Stimulated activated CD8-positive, alpha-beta memory T cell treated with anti-CD3 and anti-CD28 coated beads, Interleukin-4, amount 100 ng/mL, for 4 hours (primary cell): ENCODE results near the gene PRKN.

ENCODE experiments used
- DNase-seq, 2 donors: peaks; one replicate each; pipeline ENCODE4 v3.0.0-alpha.2; 2020; ENCODE audit warnings: low read depth in 2 of 2, low spot score in 1 of 2

The PRKN gene

GRCh38 chr6:162200945-162201690, 526.4 kb downstream of the PRKN start:
- DNase-seq = no peak

GRCh38 chr6:162200041-162200440, 527.5 kb downstream of the PRKN start:
- no peak for DNase-seq

GRCh38 chr6:162198925-162199324, 528.6 kb downstream of the PRKN start:
- DNase-seq = no peak

- no peak for DNase-seq
These were observed 529.5 kb downstream of the PRKN start for GRCh38 chr6:162198076-162198475.

GRCh38 chr6:162195441-162195840, 532.1 kb downstream of the PRKN start:
- DNase-seq = no peak

GRCh38 chr6:162190981-162191380, 536.6 kb downstream of the PRKN start:
- no peak for DNase-seq

- no peak for DNase-seq
These were observed 540.2 kb downstream of the PRKN start for GRCh38 chr6:162187168-162187935.

GRCh38 chr6:162184465-162184864, 543.1 kb downstream of the PRKN start:
- no peak for DNase-seq

GRCh38 chr6:162181741-162182401, 545.7 kb downstream of the PRKN start:
- DNase-seq = no peak

GRCh38 chr6:162181111-162181510, 546.5 kb downstream of the PRKN start:
- no peak for DNase-seq

- no peak for DNase-seq
These were observed 548.2 kb downstream of the PRKN start for GRCh38 chr6:162179196-162179951.

- no peak for DNase-seq
These were observed 548.9 kb downstream of the PRKN start for GRCh38 chr6:162178666-162179065.

- DNase-seq = no peak
These were observed 549.3 kb downstream of the PRKN start for GRCh38 chr6:162178266-162178665.

GRCh38 chr6:162177746-162178145, 549.8 kb downstream of the PRKN start:
- no peak for DNase-seq

GRCh38 chr6:162173466-162173865, 554.1 kb downstream of the PRKN start:
- DNase-seq = no peak

GRCh38 chr6:162165479-162165878, 562.1 kb downstream of the PRKN start:
- no peak for DNase-seq

GRCh38 chr6:162157167-162157870, 570.2 kb downstream of the PRKN start:
- no peak for DNase-seq

GRCh38 chr6:162156146-162156545, 571.4 kb downstream of the PRKN start:
- no peak for DNase-seq

- no peak for DNase-seq
These were observed 572.6 kb downstream of the PRKN start for GRCh38 chr6:162154930-162155329.

- DNase-seq = no peak
These were observed 573.6 kb downstream of the PRKN start for GRCh38 chr6:162154001-162154400.

- DNase-seq = no peak
These were observed 574.4 kb downstream of the PRKN start for GRCh38 chr6:162153120-162153519.
